Cardiac muscle cell (in vitro differentiated cells and primary cell): ENCODE measurements around the gene TRAM2. TPM values are rescaled to one million over a fixed set of nuclear protein-coding genes. Genes with fewer than 3 reads are reported as not detected.
A peak's percentile ranks its signal among the peaks of the same experiment; 100 is the strongest.

Experiments used
- DNase-seq, 2 donors: peaks; one replicate each; pipeline versions ENCODE4 v3.0.0 to v3.0.0-alpha.2; 2010 to 2017; ENCODE audit warnings: low read depth in 1 of 2, low spot score in 1 of 2
- H3K27ac ChIP-seq: fragments of 200-600 bp; sonication (generic); 2 replicates; pipeline ENCODE4 v1.5.1; 2016
- H3K27me3 ChIP-seq: fragments of 200-600 bp; sonication (generic); 2 replicates; pipeline ENCODE4 v1.6.0; 2016; ENCODE audit warnings: control low read depth
- H3K36me3 ChIP-seq: fragments of 200-600 bp; sonication (generic); 2 replicates; pipeline ENCODE4 v1.5.1; 2016; ENCODE audit warnings: control low read depth
- H3K4me1 ChIP-seq: fragments of 200-600 bp; sonication (generic); 2 replicates; pipeline ENCODE4 v1.8.1; 2017; ENCODE audit warnings: low read depth, mild to moderate bottlenecking, mixed run types
- H3K4me3 ChIP-seq: fragments of 200-600 bp; sonication (generic); 2 replicates; pipeline ENCODE4 v1.5.1; 2016; ENCODE audit warnings: mild to moderate bottlenecking
- H3K9me3 ChIP-seq: fragments of 200-600 bp; sonication (generic); 2 replicates; pipeline ENCODE4 v1.5.1; 2017; ENCODE audit warnings: low read depth, mild to moderate bottlenecking, control low read depth
- CTCF ChIP-seq: IDR thresholded peaks from 2 replicates; pipeline ENCODE4 v1.5.1; 2012; ENCODE audit warnings: low read depth, mild to moderate bottlenecking, low read length
- polyA plus RNA-seq: library from polyadenylated mRNA; unstranded; fragments of >200 nt; fragmentation: Nextera tagmentation; extraction: Ambion mirVana; gene quantifications from 2 replicates; pipeline ENCODE4 v1.2.1, GENCODE V29; 2016
- total RNA-seq: library from RNA; depleted of rRNA; stranded (reverse); fragments of >200 nt; gene quantifications from 2 replicates; pipeline ENCODE4 v1.2.3, GENCODE V29; 2016

The TRAM2 gene
- total and polyA plus RNA-seq, 2 experiments from 2014 or later: 6.6 to 7.7 TPM

GRCh38 chr6:52573295-52573694, 3.6 kb downstream of the TRAM2 start:
- H3K36me3 ChIP-seq: no peaks in the 10 kb centered on the region
- peaks cover 48% of the 10 kb centered on the region for H3K4me1 ChIP-seq
- H3K27ac ChIP-seq: peak overlapping the region; percentile 81
- peak; percentile 14 for TF ChIP-seq CTCF
- no peak overlapping the region for H3K4me3 ChIP-seq
- no peaks in the 10 kb centered on the region for H3K9me3 ChIP-seq
- H3K27me3 ChIP-seq: no peaks in the 10 kb centered on the region
- DNase-seq: peak; percentile 56 to 57

- Histone ChIP-seq H3K27me3 (no peaks in the 10 kb centered on the region), H3K36me3 (no peaks in the 10 kb centered on the region), H3K27ac (peak overlapping the region; percentile 81), H3K4me1 (peaks cover 48% of the 10 kb centered on the region), H3K4me3 (no peak overlapping the region), H3K9me3 (no peaks in the 10 kb centered on the region)
- DNase-seq: no peak
- no peak for TF ChIP-seq CTCF
Observed at GRCh38 chr6:52572536-52572935, 4.3 kb downstream of the TRAM2 start.

GRCh38 chr6:52571099-52571755, 5.6 kb downstream of the TRAM2 start:
- Histone ChIP-seq H3K36me3 (no peaks in the 10 kb centered on the region), H3K4me3 (no peak overlapping the region), H3K27me3 (no peaks in the 10 kb centered on the region), H3K4me1 (peaks cover 52% of the 10 kb centered on the region), H3K9me3 (no peaks in the 10 kb centered on the region), H3K27ac (peak overlapping the region; percentile 49)
- no peak for DNase-seq
- no peak for TF ChIP-seq CTCF

- DNase-seq: peak in 1 of 2 donors; percentile 51
- Histone ChIP-seq H3K4me1 (peaks cover 50% of the 10 kb centered on the region), H3K4me3 (no peak overlapping the region), H3K36me3 (no peaks in the 10 kb centered on the region), H3K9me3 (no peaks in the 10 kb centered on the region), H3K27me3 (no peaks in the 10 kb centered on the region), H3K27ac (peak overlapping the region; percentile 49)
- no peak for TF ChIP-seq CTCF
Observed at GRCh38 chr6:52570291-52570700, 6.6 kb downstream of the TRAM2 start.

- H3K27me3 ChIP-seq: no peaks in the 10 kb centered on the region
- DNase-seq: no peak
Observed at GRCh38 chr6:52568320-52568719, 8.5 kb downstream of the TRAM2 start.

More at GRCh38 chr6:52568320-52568719, 8.5 kb downstream of the TRAM2 start:
- Histone ChIP-seq H3K9me3 (no peaks in the 10 kb centered on the region), H3K27ac (no peak overlapping the region), H3K4me1 (peaks cover 32% of the 10 kb centered on the region), H3K4me3 (no peak overlapping the region), H3K36me3 (no peaks in the 10 kb centered on the region)
- no peak for TF ChIP-seq CTCF
